Nephron progenitor cell (in vitro differentiated cells): ENCODE measurements around the gene MPST.
A peak's percentile ranks its signal among the peaks of the same experiment; 100 is the strongest.

Source experiments
- DNase-seq: peaks from one replicate; pipeline ENCODE4 v3.0.0; 2021
- H3K27ac Mint-ChIP-seq: 2 replicates; pipeline ENCODE4 v1.8.0; 2021; ENCODE audit warnings: mild to moderate bottlenecking, moderate library complexity, mixed read lengths
- H3K27me3 Mint-ChIP-seq: 2 replicates; pipeline ENCODE4 v1.8.0; 2021; ENCODE audit warnings: mild to moderate bottlenecking, low read depth, mixed read lengths; ENCODE audit not compliant: poor library complexity
- H3K36me3 Mint-ChIP-seq: 2 replicates; pipeline ENCODE4 v1.8.0; 2021; ENCODE audit warnings: low read depth, mixed read lengths
- H3K4me1 Mint-ChIP-seq: 2 replicates; pipeline ENCODE4 v1.8.0; 2021; ENCODE audit warnings: mixed read lengths
- H3K4me3 Mint-ChIP-seq: 2 replicates; pipeline ENCODE4 v1.8.0; 2021; ENCODE audit warnings: mild to moderate bottlenecking, moderate library complexity, mixed read lengths
- H3K9me3 Mint-ChIP-seq: 2 replicates; pipeline ENCODE4 v1.8.0; 2021; ENCODE audit warnings: mild to moderate bottlenecking, moderate library complexity, mixed read lengths
- CTCF ChIP-seq: fragments of 200-600 bp; sonication (generic); IDR thresholded peaks from 2 replicates; pipeline ENCODE4 v1.5.0; 2021; ENCODE audit warnings: antibody characterized with exemption

The MPST gene

GRCh38 chr22:36999463-36999862 lies 20.1 kb upstream of the MPST start:
- no peak for TF ChIP-seq CTCF
- no peaks in the 10 kb centered on the region for H3K36me3 Mint-ChIP-seq
- no peak for DNase-seq
- peaks cover 20% of the 10 kb centered on the region for H3K4me1 Mint-ChIP-seq
- peaks cover 20% of the 10 kb centered on the region for H3K27me3 Mint-ChIP-seq
- H3K27ac Mint-ChIP-seq, result no peak overlapping the region
- H3K9me3 Mint-ChIP-seq, result no peaks in the 10 kb centered on the region
- no peak overlapping the region for H3K4me3 Mint-ChIP-seq

GRCh38 chr22:37000676-37001534 lies 18.6 kb upstream of the MPST start:
- H3K27me3 Mint-ChIP-seq, result peaks cover 20% of the 10 kb centered on the region
- peaks cover 3% of the 10 kb centered on the region for H3K9me3 Mint-ChIP-seq
- H3K4me1 Mint-ChIP-seq, result peaks cover 21% of the 10 kb centered on the region
- peak overlapping the region; percentile 85 for H3K27ac Mint-ChIP-seq
- H3K36me3 Mint-ChIP-seq, result no peaks in the 10 kb centered on the region
- no peak for DNase-seq
- TF ChIP-seq CTCF, result no peak
- no peak overlapping the region for H3K4me3 Mint-ChIP-seq

GRCh38 chr22:37001826-37002225 lies 17.7 kb upstream of the MPST start:
- no peak overlapping the region for H3K4me3 Mint-ChIP-seq
- peaks cover 23% of the 10 kb centered on the region for H3K27me3 Mint-ChIP-seq
- H3K27ac Mint-ChIP-seq, result no peak overlapping the region
- TF ChIP-seq CTCF, result no peak
- H3K4me1 Mint-ChIP-seq, result peaks cover 21% of the 10 kb centered on the region
- DNase-seq, result no peak
- peaks cover 3% of the 10 kb centered on the region for H3K9me3 Mint-ChIP-seq
- no peaks in the 10 kb centered on the region for H3K36me3 Mint-ChIP-seq

- H3K9me3 Mint-ChIP-seq, result peaks cover 3% of the 10 kb centered on the region
- no peaks in the 10 kb centered on the region for H3K36me3 Mint-ChIP-seq
- TF ChIP-seq CTCF, result no peak
- H3K27me3 Mint-ChIP-seq, result peaks cover 21% of the 10 kb centered on the region
- peaks cover 25% of the 10 kb centered on the region for H3K4me1 Mint-ChIP-seq
- H3K4me3 Mint-ChIP-seq, result no peak overlapping the region
- DNase-seq, result no peak
- H3K27ac Mint-ChIP-seq, result no peak overlapping the region
Observed at GRCh38 chr22:37002633-37003032, 16.9 kb upstream of the MPST start.

GRCh38 chr22:37007651-37008050 lies 11.9 kb upstream of the MPST start:
- Mint-ChIP-seq H3K4me1 (peaks cover 28% of the 10 kb centered on the region), H3K36me3 (no peaks in the 10 kb centered on the region), H3K4me3 (no peak overlapping the region), H3K27ac (no peak overlapping the region), H3K27me3 (peaks cover 17% of the 10 kb centered on the region), H3K9me3 (peaks cover 3% of the 10 kb centered on the region)
- TF ChIP-seq CTCF, result no peak
- no peak for DNase-seq

- no peak for TF ChIP-seq CTCF
- H3K4me1 Mint-ChIP-seq, result peaks cover 21% of the 10 kb centered on the region
- H3K4me3 Mint-ChIP-seq, result no peak overlapping the region
- peaks cover 3% of the 10 kb centered on the region for H3K9me3 Mint-ChIP-seq
- peaks cover 13% of the 10 kb centered on the region for H3K27me3 Mint-ChIP-seq
- no peak for DNase-seq
- H3K27ac Mint-ChIP-seq, result no peak overlapping the region
- H3K36me3 Mint-ChIP-seq, result no peaks in the 10 kb centered on the region
Observed at GRCh38 chr22:37008365-37008764, 11.2 kb upstream of the MPST start.
